NCI-H2227 treated with DMSO at 0.1 percent for 48 hours (cell line): ENCODE results near the gene KNOP1.

Source experiments
- DNase-seq: peaks from one replicate; lab custom pipeline; 2025; lab: John Stamatoyannopoulos, UW

The KNOP1 gene

GRCh38 chr16:19717741-19718623, at the start of gene KNOP1, which contains the start of gene IQCK:
KNOP1 (minus strand) TSS chr16:19718227; CDS start chr16:19715035, 3,192 bp downstream.
IQCK (plus strand) TSS chr16:19718271; CDS start chr16:19718307, 36 bp downstream.
- DNase-seq, result peak; percentile 88

GRCh38 chr16:19767497-19767896, 49.5 kb upstream of the KNOP1 start:
- DNase-seq, result no peak

GRCh38 chr16:19766988-19767387, 49.0 kb upstream of the KNOP1 start:
- DNase-seq, result no peak

DNA sequence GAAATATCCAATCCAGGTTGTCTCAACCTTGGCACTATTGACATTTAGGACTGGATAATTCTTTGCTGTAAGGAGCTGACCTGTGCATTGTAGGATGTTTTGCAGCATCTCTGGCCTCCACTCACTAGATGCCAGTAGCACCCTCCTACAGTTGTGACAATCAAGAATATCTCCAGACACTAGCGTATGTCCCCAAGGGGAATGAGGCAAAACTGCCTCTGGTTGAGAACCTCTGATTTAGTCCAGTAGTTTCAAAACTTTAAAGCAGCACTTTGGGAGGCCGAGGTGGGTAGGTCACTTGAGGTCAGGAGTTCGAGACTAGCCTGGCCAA, 48.5 kb upstream of the KNOP1 start:
- DNase-seq, result no peak

DNA sequence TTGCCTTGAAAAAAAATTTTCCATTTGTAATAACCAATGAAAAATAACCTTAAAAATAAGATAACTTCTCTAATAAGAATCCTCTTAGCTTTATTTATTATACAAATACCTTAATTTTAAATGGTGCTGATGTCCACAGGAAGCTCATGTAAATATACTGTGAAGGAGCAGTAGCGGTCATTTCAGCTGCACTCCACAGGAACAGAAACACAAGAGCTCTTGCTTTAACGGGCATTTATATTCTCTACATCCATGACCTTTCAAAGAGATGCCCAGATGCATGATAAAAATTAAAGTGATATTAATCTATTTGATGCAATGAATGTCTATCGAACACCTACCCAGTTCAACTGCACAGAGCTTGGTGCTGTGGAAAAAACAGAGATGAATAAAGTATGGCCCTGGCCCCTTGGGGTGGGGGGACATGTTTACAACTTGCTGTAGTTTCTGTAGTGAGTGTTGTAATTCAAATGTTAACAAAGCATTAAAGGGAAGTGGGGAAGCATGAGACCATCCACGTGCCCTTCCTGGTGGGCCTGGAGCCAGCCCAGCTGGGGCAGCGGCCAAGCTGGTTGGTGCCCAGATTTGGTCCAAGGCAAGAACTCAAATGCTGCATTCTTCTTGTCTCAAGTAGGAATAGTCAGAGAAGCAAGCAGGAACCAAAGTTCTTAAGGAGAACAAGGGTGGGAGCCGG, 48.0 kb upstream of the KNOP1 start:
- no peak for DNase-seq

GRCh38 chr16:19760356-19761060, 42.5 kb upstream of the KNOP1 start:
- no peak for DNase-seq

GRCh38 chr16:19757762-19758595, 40.0 kb upstream of the KNOP1 start:
- no peak for DNase-seq

GRCh38 chr16:19757026-19757425, 39.0 kb upstream of the KNOP1 start:
- no peak for DNase-seq

DNA sequence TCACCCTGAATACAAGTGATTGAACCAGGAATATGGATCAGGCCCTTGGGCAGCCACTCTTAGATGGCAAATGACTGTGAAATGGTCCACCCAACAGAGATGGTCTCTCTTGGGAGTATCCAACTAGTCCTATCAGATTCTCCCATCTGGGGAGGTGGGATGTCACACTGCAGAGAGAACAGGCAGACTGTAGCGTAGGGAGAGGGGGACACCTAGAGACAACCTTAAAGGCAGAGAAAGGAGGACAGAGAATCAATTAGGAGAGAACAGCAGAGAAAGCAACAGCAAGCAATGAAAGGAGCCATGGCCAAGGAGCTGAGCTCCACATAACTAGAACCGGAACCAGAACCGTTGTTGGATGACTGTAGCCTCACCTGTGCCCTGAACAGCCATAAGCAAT, 37.2 kb upstream of the KNOP1 start:
- DNase-seq, result no peak

- DNase-seq, result no peak
Observed at GRCh38 chr16:19754644-19755036, 36.6 kb upstream of the KNOP1 start.

GRCh38 chr16:19753815-19754643, 36.0 kb upstream of the KNOP1 start:
- no peak for DNase-seq

DNA sequence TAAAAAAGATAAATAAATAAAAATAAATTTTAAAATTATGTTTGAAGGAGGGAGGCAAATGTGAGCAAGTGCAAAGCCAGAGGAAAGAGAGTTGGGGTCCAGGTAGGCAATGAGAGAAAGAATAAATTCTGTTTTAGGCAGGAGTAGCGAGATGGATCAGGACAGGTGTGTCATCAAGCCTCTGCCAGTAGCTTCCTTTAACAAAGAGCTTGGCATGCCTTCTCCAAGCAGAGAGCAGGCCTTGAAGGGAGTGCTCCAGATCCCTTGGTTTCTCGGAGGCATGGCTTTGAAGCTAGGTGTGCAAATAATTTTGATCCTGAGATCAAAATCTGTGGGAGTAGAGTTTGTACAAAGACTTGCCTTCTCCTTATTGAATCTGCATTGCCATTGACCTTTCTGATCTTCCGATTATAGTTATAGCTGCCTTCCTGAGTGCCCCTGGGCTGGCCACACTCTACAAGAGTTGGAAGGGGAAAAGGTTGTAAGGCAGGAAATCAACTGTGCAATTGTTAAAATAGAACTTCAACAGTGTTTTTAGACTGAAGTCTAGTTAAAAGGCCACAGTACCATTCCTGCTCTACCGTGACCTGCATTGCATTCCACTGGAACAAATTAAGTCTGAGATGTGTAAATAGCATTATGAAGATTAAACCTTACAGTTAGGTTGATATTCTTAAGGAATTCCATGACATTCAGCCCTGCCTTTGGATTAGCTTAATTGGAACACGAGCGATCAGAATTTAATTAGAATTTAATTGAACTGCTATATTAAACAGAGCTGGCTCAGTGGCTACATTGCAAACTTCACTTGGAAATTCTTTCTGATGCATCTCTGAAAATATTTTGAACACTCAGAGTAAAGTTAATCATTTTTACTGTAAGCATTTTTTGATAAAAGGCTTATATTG, 33.7 kb upstream of the KNOP1 start:
- DNase-seq, result no peak

- no peak for DNase-seq
Observed at GRCh38 chr16:19749571-19750080, 31.6 kb upstream of the KNOP1 start.

GRCh38 chr16:19748389-19749168, 30.6 kb upstream of the KNOP1 start:
- no peak for DNase-seq

DNA sequence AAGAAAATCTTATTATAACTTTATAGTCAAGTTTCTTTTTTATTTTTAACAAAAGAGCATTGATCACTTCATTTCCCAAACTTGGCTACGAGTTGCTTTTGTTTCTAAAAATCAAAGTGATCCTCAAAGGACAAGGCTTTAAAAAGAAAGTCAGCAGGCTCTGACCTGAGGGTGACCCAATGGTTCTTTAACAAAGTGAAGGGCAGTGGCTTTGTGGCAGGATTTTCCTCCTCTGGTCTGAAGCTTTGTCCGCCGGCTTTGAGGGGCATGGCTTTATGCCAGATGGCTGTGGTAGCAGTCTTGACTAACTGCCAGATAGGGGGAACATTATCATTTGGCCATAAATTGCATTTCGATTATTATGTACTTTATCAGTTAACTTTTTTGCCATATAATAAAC, 28.5 kb upstream of the KNOP1 start:
- DNase-seq, result no peak

DNA sequence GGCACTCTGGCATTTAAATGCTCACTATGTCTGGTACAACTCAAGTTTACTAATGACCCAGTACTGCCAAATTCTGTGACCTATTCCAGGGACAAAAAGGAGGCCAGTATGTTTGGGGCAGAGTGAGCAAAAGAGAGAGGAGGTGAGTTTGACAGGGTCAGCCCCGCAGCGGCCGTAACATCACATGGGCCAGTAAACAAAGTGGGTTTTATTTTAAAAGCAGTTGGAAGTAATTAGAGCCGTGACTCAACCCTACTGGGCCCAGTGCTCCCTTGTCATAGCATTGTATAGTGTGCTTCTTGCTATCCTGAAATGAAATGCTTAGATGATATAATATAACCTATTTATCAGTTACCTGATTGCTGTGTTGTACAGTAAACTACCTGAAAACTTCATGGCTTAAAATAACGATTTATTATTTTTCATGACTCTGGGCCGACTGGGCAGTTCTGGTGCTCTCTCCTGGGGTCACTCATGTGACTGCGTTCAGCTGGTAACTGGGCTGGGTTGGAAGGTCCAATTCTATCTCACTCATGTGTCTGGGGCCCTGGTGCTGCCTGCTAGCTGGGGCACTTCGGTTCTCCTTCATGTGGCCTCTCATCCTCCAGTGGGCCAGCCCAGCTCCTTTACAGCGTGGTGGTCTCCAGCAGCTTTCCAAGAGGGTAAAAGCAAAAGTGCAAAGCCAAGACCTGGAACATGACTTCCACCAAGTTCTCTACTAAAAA, 27.4 kb upstream of the KNOP1 start:
- no peak for DNase-seq

GRCh38 chr16:19744670-19745069, 26.6 kb upstream of the KNOP1 start:
- no peak for DNase-seq

DNA sequence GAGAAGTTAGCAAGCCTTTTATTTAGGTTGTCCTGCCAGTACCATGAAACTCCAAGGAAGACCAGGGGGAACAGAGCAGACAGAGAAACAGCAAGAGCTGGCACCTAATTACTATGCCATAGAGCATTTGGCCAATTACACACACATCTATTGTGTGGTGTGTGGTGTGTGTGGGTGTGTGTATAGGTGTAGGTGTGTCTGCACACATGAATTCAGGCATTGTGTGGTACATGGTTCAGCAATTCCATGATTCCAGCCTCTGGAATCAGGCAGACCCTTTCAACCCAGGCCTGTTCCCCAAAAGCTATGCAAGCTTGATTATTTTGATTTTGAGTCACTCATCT, 25.8 kb upstream of the KNOP1 start:
- no peak for DNase-seq
